ENCODE results near the gene TNFAIP2.

TNFAIP2 gene

DNA sequence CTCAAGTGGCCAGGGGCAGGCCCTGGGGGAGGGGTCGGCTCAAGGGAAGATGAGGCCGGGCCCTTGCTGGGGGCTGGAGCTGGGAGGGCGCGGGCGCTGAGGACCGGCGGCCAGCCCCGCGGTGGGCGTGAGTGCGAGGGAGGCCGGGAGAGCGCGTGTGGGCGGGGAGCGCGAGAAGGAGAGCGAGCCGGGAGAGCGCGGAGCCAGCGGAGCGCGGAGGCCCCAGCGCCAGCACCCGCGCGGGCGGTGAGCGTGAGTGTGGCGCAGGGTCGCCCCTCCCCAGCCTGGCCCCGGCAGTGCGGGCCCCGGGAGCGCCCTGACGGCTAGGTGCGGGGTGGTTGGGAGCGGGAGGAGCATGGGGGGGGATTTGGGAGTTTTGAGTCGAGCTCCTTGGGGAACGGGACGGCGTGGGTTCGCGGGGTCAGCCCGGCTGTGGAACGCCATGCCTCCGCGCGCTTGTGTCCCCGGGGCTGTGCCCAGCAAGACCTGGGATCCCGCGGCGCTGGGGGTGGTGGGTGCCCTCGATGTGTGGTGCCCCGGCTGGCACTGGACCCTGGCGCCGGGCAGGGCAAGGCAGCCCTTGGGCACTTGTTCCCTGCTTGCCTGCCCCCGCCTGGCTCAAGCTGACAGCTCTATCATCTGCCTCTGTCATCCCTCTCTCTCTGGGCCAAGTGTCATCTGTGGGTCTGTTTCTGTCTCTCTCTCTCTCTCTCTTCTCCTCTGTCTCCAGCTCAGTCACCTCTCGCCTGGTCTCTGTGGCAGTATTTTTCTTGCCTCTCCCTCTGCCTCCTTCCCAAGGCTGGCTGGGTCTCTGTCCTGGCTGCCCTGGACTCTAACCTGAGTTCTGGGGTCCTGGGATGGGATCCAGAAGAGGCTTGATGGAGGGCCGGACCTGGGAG is 39.0 kb upstream of the TNFAIP2 start, which contains the start of gene LBHD2:
TSS of gene LBHD2 (plus strand) at position 190 of the 899 bp plus-strand sequence. CDS start 1,803 bp downstream, outside the sequence.
- peak within 1 kb of the TSS; percentile 43 for H3K4me3 ChIP-seq
- TF ChIP-seq, protein P1, sequence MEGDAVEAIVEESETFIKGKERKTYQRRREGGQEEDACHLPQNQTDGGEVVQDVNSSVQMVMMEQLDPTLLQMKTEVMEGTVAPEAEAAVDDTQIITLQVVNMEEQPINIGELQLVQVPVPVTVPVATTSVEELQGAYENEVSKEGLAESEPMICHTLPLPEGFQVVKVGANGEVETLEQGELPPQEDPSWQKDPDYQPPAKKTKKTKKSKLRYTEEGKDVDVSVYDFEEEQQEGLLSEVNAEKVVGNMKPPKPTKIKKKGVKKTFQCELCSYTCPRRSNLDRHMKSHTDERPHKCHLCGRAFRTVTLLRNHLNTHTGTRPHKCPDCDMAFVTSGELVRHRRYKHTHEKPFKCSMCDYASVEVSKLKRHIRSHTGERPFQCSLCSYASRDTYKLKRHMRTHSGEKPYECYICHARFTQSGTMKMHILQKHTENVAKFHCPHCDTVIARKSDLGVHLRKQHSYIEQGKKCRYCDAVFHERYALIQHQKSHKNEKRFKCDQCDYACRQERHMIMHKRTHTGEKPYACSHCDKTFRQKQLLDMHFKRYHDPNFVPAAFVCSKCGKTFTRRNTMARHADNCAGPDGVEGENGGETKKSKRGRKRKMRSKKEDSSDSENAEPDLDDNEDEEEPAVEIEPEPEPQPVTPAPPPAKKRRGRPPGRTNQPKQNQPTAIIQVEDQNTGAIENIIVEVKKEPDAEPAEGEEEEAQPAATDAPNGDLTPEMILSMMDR (IDR thresholded peaks at IDR 0.05) = no peak
- no peak for DNase-seq (ENCODE audit: low spot score)
- no peak within 1 kb of the TSS for H3K27ac ChIP-seq

- TF ChIP-seq, protein P1 (IDR thresholded peaks at IDR 0.05) = no peak
- DNase-seq (ENCODE audit: low spot score) = no peak
- Histone ChIP-seq H3K4me3 (no peak overlapping the region), H3K27ac (no peak overlapping the region)
Measured at GRCh38 chr14:103085106-103086091, 37.9 kb upstream of the TNFAIP2 start.

DNA sequence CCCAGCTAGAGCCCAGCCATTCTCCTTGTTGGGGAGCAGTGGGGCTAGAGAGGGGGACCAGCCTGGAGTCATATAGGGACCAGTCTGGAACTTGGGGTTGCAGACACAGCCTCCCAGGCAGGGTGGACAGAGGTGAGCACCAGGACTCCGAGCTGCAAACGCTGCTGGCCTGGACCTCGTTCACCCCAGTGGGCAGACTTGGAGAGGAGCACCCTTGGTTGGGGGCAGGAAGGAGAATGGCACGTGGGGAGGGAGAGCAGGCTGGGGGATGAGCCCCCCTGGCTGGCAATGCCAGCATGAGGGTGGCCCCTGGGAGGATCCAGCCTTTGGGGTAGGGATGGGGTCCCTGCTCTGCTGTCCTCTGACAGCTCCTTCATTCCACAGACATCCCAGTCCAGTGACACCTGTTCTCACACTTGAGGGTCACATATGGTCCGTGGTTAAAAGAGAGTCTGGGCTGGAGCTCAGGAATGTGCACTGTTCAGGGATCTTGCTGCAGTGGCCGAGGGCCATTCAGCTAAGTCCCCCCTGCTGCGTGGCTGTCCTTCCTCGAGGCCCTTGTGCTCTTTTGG is 36.4 kb upstream of the TNFAIP2 start:
- no peak for DNase-seq (ENCODE audit: low spot score)
- no peak overlapping the region for H3K4me3 ChIP-seq

GRCh38 chr14:103087343-103087835 is 35.9 kb upstream of the TNFAIP2 start:
- TF ChIP-seq, protein P1 (IDR thresholded peaks at IDR 0.05) = no peak
- DNase-seq (ENCODE audit: low spot score) = no peak
- no peak overlapping the region for H3K4me3 ChIP-seq
- H3K27ac ChIP-seq = no peak overlapping the region

More for the DNA sequence above, 36.4 kb upstream of the TNFAIP2 start:
- H3K27ac ChIP-seq = no peak overlapping the region
- TF ChIP-seq, protein P1 (IDR thresholded peaks at IDR 0.05) = no peak

DNA sequence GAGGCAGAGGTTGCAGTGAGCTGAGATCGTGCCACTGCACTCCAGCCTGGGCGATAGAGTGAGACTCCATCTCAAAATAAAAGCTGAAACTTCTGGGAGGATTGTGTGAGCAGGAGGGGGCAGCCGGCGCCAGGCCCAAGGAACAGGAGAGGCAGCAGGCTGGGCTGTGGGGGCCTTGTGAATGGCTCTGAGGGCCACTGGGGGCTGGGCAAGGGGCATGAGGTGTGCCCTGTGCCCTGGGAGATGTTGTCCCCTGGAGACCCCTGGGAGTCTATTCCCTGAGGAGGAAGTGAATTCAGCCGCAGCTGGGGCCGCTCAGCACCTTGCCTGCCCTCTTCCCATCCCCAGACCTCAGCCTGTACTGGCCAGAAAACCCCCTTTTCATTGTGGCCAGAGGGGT is 34.3 kb upstream of the TNFAIP2 start:
- no peak for DNase-seq (ENCODE audit: low spot score)
- TF ChIP-seq, protein P1 (IDR thresholded peaks at IDR 0.05) = no peak
- Histone ChIP-seq H3K27ac (no peak overlapping the region), H3K4me3 (no peak overlapping the region)
